Endothelial cell of coronary artery (primary cell): ENCODE data around the gene C5orf47. TPM values are rescaled to one million over a fixed set of nuclear protein-coding genes. Genes with fewer than 3 reads are reported as not detected.

Experiments
- total RNA-seq: library from RNA; depleted of rRNA; stranded (reverse); fragments of >200 nt; gene quantifications from 2 replicates; pipeline ENCODE4 v1.2.3, GENCODE V29; 2014

Gene C5orf47
- not detected in 2 replicates for total RNA-seq

GRCh38 chr5:173988554-173989431 is at the start of gene C5orf47:
Gene C5orf47 (plus strand): TSS chr5:173989170. CDS start chr5:173989264, 94 bp downstream.

GRCh38 chr5:174045470-174046025 is 56.6 kb downstream of the C5orf47 start, which contains the start of gene NSG2:
Gene NSG2 (plus strand): TSS chr5:174045706. CDS start chr5:174046756, 1,050 bp downstream.

Other genes with a start within 250 kb of the C5orf47 start
- 9.5 and 14.0 TPM in 2 replicates for gene CPEB4, start 100.8 kb upstream of the C5orf47 start, total RNA-seq
- gene NSG2, start 56.5 kb downstream of the C5orf47 start, total RNA-seq = not detected in 2 replicates